ENCODE results near the gene MAP3K4.

MAP3K4 gene

DNA sequence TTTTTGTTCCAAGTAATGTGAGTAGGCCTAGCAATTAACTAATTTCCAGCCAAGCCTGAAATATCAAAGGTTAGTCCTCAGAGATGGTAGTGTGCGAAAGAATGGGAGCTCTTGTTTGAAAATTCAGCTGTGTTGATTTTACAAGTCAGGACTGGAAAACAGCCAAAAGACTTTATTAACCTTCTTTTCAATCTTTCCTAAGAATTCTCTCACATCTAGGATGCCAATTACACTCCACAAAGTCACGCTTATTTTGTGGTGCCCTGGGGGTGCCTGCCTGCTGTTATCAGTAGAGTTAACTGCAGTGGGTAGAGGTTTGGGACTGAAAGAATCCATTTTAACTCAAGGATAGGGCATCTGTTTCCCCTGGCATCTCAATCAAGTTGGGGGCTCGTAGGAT is 30.7 kb upstream of the MAP3K4 start:
- TF ChIP-seq, protein P1, sequence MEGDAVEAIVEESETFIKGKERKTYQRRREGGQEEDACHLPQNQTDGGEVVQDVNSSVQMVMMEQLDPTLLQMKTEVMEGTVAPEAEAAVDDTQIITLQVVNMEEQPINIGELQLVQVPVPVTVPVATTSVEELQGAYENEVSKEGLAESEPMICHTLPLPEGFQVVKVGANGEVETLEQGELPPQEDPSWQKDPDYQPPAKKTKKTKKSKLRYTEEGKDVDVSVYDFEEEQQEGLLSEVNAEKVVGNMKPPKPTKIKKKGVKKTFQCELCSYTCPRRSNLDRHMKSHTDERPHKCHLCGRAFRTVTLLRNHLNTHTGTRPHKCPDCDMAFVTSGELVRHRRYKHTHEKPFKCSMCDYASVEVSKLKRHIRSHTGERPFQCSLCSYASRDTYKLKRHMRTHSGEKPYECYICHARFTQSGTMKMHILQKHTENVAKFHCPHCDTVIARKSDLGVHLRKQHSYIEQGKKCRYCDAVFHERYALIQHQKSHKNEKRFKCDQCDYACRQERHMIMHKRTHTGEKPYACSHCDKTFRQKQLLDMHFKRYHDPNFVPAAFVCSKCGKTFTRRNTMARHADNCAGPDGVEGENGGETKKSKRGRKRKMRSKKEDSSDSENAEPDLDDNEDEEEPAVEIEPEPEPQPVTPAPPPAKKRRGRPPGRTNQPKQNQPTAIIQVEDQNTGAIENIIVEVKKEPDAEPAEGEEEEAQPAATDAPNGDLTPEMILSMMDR (IDR thresholded peaks at IDR 0.05; ENCODE audit: low read depth, low read length) = no peak
- no peaks in the 10 kb centered on the region for H3K4me1 ChIP-seq
- H3K36me3 ChIP-seq = no peaks in the 10 kb centered on the region
- H3K4me3 ChIP-seq (ENCODE audit: low read depth, low read length) = no peak overlapping the region
- H3K9me3 ChIP-seq = no peaks in the 10 kb centered on the region
- no peaks in the 10 kb centered on the region; the same call in 1 of the 2 replicates for H3K27me3 ChIP-seq
- DNase-seq = no peak

DNA sequence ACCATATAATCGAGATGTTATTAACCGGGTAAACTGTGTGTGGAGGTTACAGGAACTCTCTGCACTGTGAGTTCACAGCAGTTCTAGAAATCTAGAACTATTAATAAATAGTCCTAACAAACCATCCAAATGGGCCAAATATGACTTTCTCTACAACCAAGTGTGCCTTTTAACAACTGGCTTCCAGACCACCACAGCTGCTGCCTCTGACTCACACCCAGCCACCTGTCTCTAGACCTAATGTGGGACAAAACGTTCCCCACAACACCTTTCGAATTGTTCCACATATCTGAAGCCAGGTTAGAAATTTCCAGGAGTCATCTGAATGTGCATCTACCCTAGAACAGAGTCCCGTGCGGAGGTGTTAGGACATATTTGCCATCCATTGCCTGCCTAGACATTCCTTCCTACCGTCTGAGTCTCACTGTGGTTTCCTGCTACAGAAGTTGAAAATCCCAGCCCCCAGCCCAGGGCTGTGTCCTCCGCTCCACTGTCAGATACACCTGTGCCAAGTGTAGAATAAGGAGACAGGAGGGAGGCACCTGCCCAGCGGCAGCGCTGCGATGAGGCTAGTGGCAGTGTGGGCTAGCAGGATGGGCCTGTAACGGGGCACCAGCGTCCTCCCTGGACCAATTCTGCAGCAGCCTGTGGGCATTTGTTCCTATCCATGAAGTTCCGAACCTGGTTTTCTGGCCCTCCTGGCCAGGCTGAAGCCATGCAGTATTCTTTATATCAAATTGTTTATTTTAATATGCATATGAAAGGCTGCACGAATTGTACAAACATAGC is 28.5 kb upstream of the MAP3K4 start:
- H3K4me1 ChIP-seq = no peaks in the 10 kb centered on the region
- no peak for DNase-seq
- TF ChIP-seq, protein P1 (IDR thresholded peaks at IDR 0.05; ENCODE audit: low read depth, low read length) = no peak

DNA sequence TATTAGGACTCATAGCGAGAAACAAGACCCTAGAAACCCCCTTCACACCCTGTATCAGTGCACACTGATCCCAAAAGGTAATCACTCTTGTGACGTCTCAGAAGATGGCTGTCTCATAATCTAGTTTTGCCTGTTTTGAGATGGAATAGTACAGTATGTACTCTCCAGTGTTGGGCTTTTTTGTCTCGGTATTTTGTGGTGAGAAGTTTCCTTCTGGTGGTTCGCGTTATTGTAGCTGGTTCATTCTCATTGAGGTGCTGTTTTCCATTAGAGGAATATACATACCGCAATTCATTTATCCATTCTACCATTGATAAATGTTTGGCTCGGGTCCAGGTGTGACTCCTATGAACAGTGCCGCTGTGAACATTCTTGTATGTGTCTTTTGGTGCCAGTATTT is 27.9 kb upstream of the MAP3K4 start:
- Histone ChIP-seq H3K9me3 (no peaks in the 10 kb centered on the region), H3K4me1 (no peaks in the 10 kb centered on the region), H3K27me3 (no peaks in the 10 kb centered on the region; the same call in 1 of the 2 replicates), H3K36me3 (no peaks in the 10 kb centered on the region), H3K4me3 (ENCODE audit: low read depth, low read length) (no peak overlapping the region)
- DNase-seq = no peak
- TF ChIP-seq, protein P1 (IDR thresholded peaks at IDR 0.05; ENCODE audit: low read depth, low read length) = no peak

More for the DNA sequence above, 28.5 kb upstream of the MAP3K4 start:
- Histone ChIP-seq H3K36me3 (no peaks in the 10 kb centered on the region), H3K27me3 (no peaks in the 10 kb centered on the region; the same call in 1 of the 2 replicates), H3K4me3 (ENCODE audit: low read depth, low read length) (no peak overlapping the region), H3K9me3 (no peaks in the 10 kb centered on the region)

DNA sequence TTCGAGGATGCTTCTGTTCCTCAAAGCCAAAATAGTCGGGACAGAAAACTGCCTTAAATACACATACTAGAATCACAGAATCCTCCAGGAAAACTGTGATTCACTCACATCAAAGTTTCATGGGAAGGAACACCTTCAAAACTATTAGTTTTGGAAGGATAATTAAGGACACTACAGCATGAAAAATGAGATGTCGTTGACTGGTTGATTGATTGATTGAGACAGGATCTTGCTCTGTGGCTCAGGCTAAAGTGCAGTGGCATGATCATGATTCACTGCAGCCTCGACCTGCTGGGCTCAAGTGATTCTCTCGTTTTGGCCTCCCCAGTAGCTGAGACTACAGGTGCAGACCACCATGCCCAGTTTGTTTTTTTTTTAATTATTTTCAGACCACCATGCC is 25.7 kb upstream of the MAP3K4 start:
- Histone ChIP-seq H3K9me3 (no peaks in the 10 kb centered on the region), H3K4me1 (no peaks in the 10 kb centered on the region), H3K36me3 (no peaks in the 10 kb centered on the region), H3K27me3 (no peaks in the 10 kb centered on the region; the same call in 1 of the 2 replicates), H3K4me3 (ENCODE audit: low read depth, low read length) (no peak overlapping the region)
- TF ChIP-seq, protein P1 (IDR thresholded peaks at IDR 0.05; ENCODE audit: low read depth, low read length) = no peak
- DNase-seq = no peak

DNA sequence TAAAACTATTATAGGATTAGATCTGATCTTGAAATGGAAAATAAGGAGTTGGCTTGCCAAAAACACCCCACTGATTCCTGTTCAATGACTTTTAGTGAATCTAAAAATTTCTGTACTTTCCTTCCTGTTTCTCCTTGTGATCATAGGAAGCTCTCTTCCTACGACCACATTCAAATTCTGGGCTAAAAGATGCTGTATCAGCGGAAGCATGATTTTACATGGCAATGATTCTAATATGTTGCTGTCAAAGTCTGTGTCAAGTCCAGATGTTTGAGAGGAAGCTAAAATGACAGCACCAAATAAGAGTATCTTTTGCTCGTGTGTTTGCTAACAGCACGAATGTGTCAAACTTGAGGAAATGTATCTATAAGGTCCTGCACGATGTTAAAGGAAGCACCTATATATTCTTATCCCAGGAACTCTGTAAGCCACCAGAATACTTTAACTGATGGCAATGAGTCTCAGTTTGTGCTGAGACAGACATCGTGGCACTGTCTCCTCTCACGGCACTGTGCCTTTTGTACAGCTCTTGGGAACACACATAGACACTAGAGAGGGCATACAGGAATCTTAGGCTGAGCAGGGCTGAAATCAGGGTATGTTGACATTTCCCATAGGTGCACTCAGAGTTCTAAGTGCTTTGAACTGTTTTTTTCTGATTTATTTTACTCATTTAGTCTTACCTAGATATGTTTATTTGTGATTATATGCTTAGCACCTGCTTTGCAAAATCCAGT is 24.9 kb upstream of the MAP3K4 start:
- no peaks in the 10 kb centered on the region; the same call in 1 of the 2 replicates for H3K27me3 ChIP-seq
- no peak for DNase-seq
- TF ChIP-seq, protein P1 (IDR thresholded peaks at IDR 0.05; ENCODE audit: low read depth, low read length) = no peak
- H3K36me3 ChIP-seq = no peaks in the 10 kb centered on the region
- H3K4me3 ChIP-seq (ENCODE audit: low read depth, low read length) = no peak overlapping the region
- no peaks in the 10 kb centered on the region for H3K9me3 ChIP-seq
- no peaks in the 10 kb centered on the region for H3K4me1 ChIP-seq

DNA sequence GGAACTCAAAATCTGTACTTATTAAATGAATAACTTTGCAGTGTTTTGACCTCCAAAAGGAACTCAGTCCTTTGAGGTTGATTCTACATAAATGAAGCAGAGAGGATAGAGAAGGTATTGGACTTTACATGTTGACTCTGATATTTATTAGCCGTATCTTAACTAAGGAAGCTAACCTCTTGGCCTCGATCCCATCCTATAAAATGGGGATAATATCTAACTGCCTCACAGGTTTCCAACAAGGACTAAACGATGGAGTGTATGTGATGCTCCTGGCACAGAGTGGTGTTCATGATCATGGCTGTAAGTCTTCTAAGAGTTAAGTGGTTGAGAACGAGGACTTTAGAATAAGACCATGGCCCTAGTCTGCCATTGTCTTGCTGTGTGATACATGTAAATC is 24.2 kb upstream of the MAP3K4 start:
- H3K4me3 ChIP-seq (ENCODE audit: low read depth, low read length) = no peak overlapping the region
- H3K4me1 ChIP-seq = no peaks in the 10 kb centered on the region
- H3K27me3 ChIP-seq = no peaks in the 10 kb centered on the region; the same call in 1 of the 2 replicates
- no peaks in the 10 kb centered on the region for H3K9me3 ChIP-seq
- no peaks in the 10 kb centered on the region for H3K36me3 ChIP-seq
- no peak for DNase-seq
- TF ChIP-seq, protein P1 (IDR thresholded peaks at IDR 0.05; ENCODE audit: low read depth, low read length) = no peak
